ENCODE results near the gene PITPNM3.

DNA sequence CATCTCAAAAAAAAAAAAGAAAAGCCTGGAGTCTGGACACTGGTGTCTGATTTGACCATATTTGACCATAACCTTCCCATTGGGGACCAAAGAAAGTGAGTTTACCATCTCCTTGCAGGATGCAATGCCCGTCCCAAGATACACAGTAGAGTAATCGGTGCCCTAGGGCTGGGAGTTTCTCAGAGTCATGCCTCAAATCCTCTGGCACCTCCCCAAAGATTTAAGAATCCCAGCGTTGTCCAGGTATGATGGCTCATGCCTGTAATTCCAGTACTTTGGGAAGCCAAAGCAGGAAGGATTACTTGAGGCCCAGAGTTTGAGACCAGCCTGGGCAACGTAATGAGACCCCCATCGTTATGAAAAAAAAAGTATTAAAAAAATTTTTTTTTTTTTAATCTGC, 5.0 kb downstream of the PITPNM3 start:
- TF ChIP-seq FOSL1 (IDR thresholded peaks at IDR 0.05; ENCODE audit: insufficient read depth, low read depth, low read length) (no peak), POLR2AphosphoS5 (IDR thresholded peaks at IDR 0.05; ENCODE audit: low read depth, low read length) (no peak), JUND (IDR thresholded peaks at IDR 0.05; ENCODE audit: low read length) (no peak), POLR2A (IDR thresholded peaks at IDR 0.05; ENCODE audit: control extremely low read depth in 1 of 2, low read depth in 2 of 2, low read length in 2 of 2) (no peak)
- TF ChIP-seq, protein P1, sequence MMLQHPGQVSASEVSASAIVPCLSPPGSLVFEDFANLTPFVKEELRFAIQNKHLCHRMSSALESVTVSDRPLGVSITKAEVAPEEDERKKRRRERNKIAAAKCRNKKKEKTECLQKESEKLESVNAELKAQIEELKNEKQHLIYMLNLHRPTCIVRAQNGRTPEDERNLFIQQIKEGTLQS (IDR thresholded peaks at IDR 0.05; ENCODE audit: insufficient read depth, low read depth, low read length), result no peak
